ENCODE data around the gene STX5.
A peak's percentile ranks its signal among the peaks of the same experiment; 100 is the strongest.
"Not testable (repeated sequence)": the region's sequence is repeated elsewhere in the genome, so short reads cannot be mapped to it uniquely, and the experiment has no call there.

The STX5 gene, protein sequence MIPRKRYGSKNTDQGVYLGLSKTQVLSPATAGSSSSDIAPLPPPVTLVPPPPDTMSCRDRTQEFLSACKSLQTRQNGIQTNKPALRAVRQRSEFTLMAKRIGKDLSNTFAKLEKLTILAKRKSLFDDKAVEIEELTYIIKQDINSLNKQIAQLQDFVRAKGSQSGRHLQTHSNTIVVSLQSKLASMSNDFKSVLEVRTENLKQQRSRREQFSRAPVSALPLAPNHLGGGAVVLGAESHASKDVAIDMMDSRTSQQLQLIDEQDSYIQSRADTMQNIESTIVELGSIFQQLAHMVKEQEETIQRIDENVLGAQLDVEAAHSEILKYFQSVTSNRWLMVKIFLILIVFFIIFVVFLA

DNA sequence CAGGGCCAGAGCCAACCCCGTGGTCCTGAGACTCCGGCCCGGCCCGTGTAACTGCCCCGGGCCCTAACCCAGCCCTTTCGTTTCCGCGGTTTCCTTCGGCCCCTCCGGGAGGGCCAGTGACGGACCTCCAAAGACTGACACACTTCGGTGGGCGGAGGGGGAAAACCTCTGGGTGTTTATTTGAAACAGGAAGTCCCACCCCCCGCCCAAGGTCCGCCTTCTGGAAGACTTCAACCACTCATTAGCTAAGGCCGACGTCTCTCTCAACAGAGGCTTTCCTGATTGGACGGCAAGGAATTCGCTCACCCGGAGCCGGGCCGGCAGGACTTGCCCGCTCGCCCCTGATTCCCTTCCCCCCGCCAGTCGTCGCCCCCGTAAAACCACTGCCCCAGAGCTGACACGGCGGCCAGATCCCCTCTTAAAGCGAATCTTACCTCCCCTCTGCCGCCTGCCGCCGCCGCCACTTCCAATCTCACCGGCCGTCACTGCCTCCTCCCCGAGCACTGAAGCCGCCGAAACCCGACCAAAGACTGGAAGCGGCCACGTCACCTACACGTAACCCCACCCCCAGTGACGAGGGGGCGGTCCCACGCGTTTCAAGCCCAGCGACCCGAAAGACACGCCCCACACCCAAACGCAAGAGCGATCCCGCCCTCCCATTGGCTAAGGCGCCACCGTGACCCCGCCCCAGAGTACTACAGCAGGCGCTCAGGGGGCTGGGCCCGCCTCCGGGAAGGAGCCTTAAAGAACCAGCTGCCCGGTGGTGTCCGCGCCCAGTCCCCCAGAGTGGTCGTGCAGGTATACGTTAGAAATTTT lies at the start of gene STX5:
Gene STX5, minus strand, starts transcription at position 532 of the 816 bp plus-strand sequence. CDS start 808 bp downstream, outside the sequence.
- DNase-seq (ENCODE audit: low spot score) (peak; percentile 98), FAIRE-seq (no peak)

DNA sequence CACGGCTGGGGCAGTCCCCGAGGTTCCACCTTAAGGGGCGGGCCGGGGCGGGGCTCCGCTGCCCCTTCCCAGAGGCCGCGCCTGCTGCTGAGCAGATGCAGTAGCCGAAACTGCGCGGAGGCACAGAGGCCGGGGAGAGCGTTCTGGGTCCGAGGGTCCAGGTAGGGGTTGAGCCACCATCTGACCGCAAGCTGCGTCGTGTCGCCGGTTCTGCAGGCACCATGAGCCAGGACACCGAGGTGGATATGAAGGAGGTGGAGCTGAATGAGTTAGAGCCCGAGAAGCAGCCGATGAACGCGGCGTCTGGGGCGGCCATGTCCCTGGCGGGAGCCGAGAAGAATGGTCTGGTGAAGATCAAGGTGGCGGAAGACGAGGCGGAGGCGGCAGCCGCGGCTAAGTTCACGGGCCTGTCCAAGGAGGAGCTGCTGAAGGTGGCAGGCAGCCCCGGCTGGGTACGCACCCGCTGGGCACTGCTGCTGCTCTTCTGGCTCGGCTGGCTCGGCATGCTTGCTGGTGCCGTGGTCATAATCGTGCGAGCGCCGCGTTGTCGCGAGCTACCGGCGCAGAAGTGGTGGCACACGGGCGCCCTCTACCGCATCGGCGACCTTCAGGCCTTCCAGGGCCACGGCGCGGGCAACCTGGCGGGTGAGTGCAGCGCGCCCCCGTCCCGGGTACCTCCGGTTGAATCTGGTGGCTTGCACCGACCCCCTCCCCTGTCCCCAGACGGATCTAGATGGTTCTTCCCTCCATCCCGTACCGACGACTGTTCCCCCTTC lies 49.1 kb upstream of the STX5 start, which contains the start of gene SLC3A2:
Gene SLC3A2, plus strand, starts transcription at position 94 of the 776 bp plus-strand sequence. Its CDS starts 128 bp downstream, at position 222.
- peak; percentile 94 for DNase-seq (ENCODE audit: low spot score)
- FAIRE-seq: no peak

DNA sequence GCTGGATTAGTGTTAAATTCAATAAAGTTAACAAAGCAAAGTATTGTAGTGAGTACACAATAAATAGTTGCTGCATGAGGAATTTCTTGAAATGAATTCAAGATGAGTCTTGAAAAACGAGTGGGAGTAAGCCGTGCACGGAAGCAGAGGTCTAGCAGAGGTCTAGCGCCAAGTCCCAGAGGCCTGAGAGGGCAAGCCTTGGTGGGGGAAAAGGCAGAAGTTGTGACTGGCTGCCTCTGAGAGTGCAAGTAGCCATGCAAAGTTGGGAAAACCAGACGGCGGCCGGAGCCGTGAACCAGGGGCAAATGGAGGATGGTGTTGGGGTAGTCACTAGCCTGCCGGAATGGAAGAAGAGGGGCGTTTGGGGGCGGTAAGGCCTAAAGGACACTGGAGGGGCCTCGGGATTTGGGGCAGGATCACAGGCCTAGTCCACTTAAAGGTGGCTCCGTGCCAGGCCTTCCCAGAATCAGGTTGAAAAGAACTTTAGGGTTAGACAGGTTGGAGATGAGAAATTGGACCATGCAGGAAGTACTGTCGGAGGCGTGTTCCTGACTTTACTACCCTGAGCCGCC lies 48.5 kb upstream of the STX5 start:
- DNase-seq (ENCODE audit: low spot score) (peak; percentile 38), FAIRE-seq (no peak)

DNA sequence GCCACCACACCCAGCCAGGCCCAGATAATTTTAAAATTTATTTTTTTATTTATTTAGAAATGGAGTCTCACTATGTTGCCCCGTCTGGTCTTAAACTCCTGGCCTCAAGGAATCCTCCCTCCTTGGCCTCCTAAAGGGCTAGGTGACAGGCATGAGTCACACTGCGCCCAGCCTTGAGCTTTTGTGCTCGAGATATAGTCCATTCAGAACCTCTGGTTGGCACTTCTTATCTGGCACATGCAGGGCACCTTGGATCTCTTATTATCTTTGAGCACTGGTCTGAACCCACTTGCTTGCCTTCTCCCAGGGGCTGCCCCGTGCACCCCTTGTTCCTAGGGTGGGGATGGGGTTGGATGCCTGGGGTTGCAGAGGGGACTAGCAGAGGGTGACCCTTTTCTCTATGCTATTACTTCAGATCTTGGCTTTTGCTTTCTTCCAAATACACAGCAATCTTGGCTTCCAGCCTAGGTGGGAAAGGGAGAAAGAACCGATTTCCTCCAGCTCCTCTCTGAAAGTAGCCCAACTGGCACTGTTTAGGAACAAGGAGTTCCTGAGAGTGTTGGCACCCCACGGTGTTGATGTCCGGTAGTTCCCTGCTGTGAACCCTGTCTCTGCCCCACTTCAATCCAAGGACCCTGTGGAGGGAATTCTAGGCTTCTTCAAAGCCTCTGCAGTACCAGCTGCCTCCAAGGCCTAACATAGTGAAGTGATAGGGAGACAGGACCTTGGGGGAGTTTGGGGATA lies 47.6 kb upstream of the STX5 start:
- no peak for DNase-seq (ENCODE audit: low spot score)
- no peak for FAIRE-seq

DNA sequence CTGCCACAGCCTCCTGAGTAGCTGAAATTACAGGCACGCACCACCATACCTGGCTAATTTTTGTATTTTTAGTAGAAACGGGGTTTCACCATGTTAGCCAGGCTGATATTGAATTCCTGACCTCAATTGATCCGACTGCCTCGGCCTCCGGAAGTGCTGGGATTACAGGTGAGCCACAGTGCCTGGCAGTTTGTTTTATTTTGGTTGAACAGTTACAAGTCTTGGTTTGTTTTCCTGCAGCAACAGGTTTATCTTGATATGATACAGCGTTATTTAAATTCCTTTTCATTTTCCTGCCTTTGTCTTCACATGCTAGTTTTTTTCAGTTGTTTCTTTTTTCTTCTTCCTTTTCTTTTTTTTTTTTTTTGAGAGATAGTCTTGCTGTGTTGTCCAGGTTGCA lies 44.9 kb upstream of the STX5 start:
- no peak for DNase-seq (ENCODE audit: low spot score)
- no peak for FAIRE-seq

DNA sequence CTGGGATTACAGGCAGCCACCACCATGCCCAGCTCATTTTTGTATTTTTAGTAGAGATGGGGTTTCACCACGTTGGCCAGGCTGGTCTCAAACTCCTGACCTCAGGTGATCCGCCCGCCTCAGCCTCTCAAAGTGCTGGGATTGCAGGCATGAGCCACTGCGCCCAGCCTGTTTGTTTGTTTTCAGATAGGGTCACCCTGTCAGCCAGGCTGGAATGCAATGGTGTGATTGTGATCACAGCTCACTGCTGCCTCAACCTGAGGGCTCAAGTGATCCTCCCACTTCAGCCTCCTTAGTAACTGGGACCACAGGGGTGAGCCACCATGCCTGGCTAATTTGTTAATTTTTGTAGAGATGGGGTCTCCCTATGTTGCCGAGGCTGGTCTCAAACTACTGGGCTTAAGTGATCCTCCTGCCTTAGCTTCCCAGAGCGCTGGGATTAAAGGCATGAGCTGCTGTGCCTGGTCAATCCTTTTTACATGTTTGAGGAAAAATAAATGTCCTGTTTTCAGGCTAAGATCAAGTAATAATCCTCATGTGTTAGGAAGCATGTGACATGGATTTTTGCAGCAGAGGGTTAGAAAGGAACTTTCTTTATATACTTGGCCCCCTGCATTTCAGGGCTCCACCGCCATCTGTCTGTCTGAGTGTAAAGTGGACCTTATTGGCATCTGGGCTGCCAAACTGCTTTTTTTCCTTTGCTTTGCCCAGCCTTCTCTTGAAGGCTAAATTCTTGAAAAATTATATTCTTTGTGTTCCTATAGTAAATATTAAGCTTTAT lies 44.0 kb upstream of the STX5 start:
- DNase-seq (ENCODE audit: low spot score) (no peak), FAIRE-seq (no peak)

DNA sequence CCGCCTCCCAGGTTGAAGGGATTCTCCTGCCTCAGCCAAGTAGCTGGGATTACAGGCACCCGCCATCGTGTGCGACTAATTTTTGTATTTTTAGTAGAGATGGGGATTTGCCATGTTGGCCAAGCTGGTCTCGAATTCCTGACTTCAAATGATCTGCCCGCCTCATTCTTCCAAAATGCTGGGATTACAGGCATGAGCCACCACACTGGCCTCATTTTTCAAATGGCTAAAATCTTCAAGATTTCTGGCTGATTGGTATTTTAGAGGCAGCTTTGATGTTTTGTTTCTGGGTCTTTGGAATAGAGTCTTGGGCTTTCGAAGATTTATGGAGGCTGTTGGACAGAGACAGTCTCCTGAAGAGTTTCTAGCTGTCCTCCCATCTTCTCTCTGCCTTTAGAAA lies 43.0 kb upstream of the STX5 start:
- no peak for FAIRE-seq
- DNase-seq (ENCODE audit: low spot score): no peak

DNA sequence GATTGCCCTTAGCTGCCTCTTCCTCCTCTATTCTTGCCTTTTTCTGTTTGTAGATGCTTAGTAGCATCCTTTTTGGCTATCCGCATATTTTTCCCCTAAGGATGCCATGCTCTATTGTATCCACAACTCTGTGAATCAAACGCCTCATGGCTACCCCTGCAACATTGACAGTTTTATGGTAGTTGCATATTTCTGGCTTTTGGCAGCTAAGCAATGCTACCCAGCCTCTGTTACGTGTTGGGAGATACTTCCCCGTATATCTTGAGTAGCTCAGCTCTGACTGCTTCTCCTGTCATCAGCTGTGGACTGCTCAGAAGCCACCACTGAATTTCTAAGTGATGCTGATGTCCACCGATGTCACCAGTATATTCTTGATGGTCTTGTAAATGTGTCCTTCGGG lies 33.8 kb upstream of the STX5 start:
- DNase-seq (ENCODE audit: low spot score): no peak
- no peak for FAIRE-seq

DNA sequence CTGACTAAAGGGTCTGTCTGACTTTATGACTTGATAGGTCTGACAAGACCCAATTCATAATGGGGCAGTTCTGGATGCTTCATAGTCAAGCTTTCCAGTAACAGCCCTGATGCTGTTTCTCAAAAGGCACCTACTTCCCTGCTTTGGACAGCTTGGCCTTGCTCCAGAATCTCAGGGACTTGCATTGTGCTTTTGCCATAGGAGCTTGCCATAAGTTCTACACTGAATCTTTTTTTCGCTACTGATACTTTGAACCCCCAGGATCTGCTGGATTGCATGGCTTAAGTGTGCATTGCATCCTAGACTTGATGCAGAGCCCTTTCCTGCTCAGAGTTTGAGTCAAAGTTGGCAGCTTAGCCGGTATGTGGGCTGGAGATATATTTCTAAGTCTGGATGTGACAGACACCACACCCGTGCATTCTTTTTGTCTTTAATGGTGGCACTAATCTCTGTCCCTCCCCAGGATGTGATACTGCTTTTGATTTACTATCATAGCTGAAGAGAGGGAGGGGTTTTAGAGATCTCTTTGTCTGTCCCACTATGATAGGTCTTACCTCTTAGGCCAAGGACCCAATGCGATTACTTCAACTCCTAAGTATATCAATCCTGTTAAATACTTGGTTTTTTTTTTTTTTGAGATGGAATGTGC lies 32.0 kb upstream of the STX5 start:
- DNase-seq (ENCODE audit: low spot score) (no peak), FAIRE-seq (no peak)

DNA sequence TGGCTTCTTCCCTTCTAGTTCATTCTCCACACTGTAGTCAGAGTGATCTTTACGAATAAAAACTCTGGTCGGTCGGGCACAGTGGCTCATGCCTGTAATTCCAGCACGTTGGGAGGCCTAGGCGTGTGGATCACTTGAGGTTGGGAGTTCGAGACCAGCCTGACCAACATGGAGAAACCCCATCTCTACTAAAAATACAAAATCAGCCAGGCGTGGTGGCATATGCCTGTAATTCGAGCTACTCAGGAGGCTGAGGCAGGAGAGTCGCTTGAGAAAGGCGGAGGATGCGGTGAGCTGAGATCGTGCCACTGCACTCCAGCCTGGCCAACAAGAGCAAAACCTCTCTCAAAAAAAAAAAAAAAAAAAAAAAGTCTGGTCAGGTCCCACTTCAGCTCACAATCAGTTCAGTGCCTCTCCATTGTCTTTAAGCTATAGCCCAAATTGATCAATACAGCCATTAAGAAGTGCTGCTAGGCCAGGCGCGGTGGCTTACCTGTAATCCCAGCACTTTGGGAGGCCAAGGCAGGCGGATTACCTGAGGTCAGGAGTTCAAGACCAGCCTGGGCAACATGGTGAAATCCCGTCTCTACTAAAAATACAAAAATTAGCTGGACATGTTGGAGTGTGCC lies 29.8 kb upstream of the STX5 start:
- DNase-seq (ENCODE audit: low spot score); FAIRE-seq: not testable (repeated sequence)

DNA sequence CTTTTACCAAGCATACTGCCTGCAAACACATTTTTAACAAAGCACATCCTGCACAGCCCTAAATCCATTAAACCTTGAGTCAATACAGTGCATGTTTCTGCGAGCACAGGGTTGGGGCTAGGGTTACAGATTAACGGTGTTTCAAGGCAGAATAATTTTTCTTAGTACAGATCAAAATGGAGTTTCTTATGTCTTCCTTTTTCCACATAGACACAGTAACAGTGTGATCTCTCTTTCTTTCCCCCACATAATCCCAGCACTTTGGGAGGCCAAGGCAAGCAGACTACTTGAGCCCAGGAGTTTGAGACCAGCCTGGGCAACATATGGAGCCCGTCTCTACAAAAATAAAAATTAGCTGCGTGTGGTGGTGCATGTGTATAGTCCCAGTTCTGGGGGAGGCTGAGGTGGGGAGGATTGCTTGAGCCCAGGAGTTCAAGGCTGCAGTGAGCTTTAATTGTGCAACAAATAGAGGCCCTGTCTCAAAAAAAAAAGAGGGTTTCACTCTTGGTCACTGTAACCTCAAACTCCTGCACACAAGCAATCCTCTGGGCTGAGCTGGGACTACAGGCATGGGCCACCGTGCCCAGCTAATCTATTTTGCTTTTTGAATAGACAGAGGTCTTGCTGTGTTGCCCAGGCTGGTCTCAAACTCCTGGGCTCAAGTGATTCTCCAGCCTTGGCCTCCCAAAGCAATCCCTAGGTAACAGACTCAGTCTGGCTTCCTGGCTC lies 29.1 kb upstream of the STX5 start:
- FAIRE-seq: no peak

DNA sequence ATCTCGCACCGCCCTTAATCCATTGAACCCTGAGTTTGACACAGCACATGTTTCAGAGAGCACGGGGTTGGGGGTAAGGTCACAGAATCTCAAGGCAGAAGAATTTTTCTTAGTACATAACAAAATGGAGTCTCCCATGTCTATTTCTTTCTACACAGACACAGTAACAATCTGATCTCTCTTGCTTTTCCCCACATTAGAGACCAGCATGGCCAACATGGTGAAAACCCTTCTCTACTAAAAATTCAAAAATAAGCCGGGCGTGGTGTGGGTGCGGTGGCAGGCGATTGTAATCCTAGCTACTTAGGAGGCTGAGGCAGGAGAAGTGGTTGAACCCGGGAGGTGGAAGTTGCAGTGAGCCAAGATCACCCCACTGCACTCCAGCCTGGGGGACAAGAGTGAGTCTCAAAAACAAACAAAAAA lies 27.4 kb upstream of the STX5 start:
- FAIRE-seq; DNase-seq (ENCODE audit: low spot score): not testable (repeated sequence)

More for the DNA sequence above, 29.1 kb upstream of the STX5 start:
- DNase-seq (ENCODE audit: low spot score): no peak

DNA sequence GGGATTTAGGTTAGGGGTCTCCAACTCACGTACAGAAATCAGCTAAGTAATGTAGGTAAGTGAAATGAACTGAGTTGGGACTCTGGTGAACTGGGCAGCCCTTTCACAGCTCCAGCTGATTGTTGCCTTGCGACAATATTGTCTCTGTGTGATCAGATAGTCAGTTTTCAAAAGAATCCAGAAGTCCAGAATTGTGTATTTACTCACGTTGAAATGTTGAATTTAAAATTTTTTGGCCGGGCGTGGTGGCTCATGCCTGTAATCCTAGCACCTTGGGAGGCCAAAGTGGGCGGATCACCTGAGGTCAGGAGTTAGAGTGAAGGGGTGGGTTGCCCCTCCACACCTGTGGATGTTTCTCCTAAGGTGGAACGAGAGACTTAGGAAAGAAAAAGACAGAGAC lies 26.4 kb upstream of the STX5 start:
- no peak for FAIRE-seq
- DNase-seq (ENCODE audit: low spot score): no peak

DNA sequence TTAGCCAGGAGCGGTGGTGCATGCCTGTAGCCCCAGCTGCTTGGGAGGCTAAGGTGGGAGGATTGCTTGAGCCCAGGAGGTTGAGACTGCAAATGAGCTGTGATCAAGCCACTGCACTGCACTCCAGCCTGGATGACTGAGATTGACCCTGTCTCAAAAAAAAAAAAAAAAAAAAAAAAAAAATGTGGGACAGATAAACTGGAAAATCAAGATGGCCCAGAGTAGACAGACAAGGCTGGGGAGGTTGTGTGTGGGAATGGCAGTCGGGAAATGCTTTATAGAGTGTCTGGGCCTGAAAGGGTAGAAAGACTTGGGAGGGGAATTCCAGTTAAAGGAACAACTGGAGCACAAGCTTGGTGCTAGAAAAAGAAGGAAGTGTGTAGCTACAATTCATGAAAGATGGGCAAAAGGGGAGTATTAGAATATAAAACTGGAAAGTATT lies 25.7 kb upstream of the STX5 start:
- FAIRE-seq (no peak), DNase-seq (ENCODE audit: low spot score) (no peak)

DNA sequence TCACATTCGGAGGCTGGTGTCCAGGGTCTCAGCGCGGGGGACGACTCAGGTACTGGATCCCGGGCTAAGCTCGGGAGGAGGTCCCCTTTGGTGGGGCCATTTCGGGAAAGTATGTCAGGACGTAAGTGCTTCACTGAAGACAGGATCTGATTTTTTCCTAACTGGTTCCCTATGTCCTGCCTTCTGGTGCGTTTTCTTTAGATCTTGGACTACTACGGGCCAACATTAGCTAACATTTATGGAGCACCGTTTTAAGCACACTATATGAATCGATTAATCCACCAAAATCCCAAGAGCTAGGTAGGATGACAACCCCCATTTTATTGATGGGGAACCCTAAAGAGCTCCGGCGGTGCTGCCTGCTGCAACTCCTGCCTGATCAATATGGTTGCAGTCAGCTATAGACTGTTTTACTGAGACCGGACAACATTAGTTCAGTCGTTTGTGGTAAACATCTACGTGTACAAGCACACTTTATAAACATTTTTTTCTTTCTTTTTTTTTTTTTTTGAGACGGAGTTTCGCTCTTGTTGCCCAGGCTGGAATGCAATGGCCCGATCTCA lies 24.6 kb upstream of the STX5 start:
- DNase-seq (ENCODE audit: low spot score) (no peak), FAIRE-seq (no peak)

DNA sequence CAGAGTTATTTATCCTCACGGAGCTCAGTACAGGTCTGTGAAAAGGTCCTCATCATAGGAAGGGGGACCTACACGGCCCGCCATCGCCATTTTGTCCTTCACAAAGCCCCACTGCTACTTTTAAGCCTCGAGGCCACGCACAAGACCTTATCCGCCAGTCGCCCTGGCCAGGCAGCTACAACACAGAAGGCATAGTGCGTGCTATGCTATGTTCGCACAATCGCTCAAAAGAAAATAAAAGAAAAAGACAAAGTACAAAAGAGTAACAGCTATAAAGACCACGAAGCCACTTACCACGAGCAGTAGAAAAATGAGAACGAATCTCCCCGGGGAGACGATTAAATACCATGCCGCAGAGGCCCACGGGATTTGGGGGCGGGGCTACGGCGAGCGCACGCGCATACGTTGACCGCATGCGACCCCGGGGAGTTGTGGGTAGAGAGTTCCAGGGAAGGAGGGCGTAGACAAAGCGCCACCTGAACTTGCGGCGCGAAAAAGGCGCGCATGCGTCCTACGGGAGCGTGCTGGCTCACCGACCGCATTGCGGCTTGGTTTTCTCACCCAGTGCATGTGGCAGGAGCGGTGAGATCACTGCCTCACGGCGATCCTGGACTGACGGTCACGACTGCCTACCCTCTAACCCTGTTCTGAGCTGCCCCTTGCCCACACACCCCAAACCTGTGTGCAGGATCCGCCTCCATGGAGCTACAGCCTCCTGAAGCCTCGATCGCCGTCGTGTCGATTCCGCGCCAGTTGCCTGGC lies 23.9 kb upstream of the STX5 start:
- peak; percentile 98 for DNase-seq (ENCODE audit: low spot score)
- FAIRE-seq: peak; percentile 35
